ENCODE measurements around the gene RPS6KB2.
A peak's percentile ranks its signal among the peaks of the same experiment; 100 is the strongest.
"Not testable (repeated sequence)": the region's sequence is repeated elsewhere in the genome, so short reads cannot be mapped to it uniquely, and the experiment has no call there.

The RPS6KB2 gene

DNA sequence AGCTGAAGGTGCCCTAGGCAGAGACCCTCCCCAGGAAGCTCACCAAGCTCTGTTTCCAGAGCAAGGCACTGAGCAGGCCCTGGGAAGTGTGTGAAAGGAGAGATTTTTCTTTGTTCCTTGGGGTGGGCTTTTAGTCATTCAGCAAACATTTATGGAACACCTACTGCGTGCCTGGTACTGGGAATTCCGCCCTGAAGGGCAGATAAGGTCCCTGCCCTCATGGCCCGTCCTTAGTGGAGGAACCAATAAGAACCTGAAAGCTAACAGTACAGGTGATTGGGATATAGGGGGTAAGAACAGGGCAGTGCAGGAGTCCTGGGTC lies 36.9 kb downstream of the RPS6KB2 start:
- DNase-seq, result no peak

DNA sequence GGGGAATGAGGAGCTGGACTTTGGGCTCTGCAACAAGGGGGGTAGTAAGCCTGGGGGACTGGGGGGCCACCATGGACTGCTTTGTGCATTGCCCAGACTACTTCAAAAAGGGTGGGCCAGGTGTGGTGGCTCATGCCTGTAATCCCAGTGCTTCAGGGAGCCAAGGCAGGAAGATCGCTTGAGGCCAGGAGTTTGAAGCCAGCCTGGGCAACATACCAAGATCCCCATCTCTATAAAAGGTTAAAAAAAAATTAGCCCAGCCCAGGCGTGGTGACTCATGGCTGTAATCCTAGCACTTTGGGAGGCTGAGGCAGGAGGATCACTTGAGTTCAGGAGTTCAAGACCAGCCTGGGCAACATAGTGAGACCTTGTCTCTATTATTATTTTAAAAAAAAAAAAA lies 37.2 kb downstream of the RPS6KB2 start:
- not testable (repeated sequence) for DNase-seq

DNA sequence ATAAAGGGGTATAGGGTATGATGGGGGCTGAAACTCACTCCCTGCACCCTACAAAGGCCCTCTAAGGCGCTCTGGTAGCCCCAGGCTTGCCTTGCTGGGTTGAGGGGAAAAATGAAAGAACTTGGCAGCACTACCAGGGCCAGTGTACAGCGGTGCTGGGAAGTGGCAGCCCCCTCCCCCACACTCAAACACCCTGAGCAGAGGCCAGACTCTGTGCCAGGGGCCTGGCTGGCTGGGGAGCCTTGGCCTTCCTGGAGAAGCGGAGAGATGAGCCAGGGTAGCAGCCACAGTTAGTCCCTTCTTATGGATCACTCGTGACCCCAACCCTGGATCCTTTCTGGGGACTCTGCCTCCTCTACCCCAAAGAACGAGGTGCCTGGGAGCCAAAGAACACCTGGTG lies 38.1 kb downstream of the RPS6KB2 start:
- DNase-seq, result peak in 6 of 58 donors; percentile 16 to 56 (median 32)

DNA sequence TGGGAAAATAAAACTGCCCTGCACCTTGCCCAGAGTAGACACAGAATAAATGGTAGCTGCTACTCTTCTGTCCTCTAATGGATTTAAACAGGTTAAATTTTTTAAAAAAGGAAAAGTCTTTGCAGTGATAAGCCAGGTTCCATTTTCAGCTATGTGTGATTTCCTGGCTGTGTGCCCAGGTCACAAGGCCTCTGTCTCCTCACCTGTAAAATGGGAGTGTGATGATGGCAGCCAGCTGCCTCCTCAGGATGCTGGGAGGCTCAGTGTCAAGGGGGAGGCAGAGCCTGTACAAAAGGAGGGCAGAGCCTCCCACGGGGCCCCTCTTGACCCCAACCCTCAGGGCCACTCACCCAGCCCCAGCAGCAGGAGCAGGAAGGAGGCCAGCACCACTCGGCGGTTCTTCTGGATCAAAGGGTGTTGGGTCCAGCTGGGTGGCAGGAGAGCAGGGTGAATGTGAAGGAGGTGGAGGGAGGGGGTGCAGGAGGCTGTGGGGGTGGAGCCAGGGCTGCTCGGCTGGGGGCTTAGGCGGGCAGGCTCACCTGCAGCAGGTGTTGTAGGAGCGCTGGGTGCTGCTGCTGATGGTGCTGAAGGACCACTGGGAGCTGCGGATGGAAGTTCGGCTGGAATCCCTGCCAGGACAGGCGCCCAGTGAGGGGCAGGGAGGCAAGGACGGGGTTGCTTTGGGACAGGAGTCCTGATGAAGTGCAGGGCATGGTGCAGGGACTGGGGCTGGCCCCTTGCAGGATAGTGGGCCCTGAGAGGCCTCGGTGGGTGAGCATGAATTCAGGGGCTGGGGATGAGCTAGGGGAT lies 38.9 kb downstream of the RPS6KB2 start:
- DNase-seq, result no peak

DNA sequence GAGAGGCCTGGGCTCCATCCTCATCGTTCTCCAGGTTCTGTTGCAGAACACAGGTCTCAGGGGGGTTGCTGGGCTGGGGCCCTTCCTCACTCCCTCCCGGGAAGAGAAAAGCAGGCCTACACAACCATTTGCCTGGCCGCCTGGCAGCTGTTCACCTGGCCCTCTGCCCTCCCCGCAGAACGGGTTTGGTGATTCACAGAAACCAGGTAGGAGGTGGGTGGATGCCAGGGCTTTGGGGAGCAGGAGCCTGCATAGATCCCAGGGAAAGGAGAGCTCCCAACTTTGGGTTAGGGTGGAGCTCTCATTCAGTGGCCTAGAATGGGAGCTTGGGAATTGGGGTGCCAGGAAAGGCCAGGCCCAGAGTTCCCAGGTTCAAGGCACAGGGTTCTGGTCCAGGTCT lies 39.8 kb downstream of the RPS6KB2 start:
- DNase-seq, result peak in 12 of 58 donors; percentile 13 to 49 (median 24)

DNA sequence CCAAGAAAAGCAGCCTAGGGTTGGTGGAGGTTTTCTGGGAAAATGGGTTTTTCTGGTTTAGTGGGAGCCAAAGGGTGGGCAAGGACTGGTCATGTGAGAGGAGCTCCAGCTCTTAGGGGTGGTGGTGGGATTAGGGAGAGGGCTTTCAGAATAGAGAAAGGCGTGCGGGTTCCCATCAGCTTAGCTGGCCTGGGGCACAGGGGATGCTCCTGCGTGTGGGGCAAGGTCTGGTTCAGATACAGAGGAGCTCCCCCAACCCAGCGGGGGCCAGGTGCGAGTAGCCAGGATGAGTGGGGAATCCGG lies 40.1 kb downstream of the RPS6KB2 start:
- peak in 1 of 58 donors; percentile 51 for DNase-seq

DNA sequence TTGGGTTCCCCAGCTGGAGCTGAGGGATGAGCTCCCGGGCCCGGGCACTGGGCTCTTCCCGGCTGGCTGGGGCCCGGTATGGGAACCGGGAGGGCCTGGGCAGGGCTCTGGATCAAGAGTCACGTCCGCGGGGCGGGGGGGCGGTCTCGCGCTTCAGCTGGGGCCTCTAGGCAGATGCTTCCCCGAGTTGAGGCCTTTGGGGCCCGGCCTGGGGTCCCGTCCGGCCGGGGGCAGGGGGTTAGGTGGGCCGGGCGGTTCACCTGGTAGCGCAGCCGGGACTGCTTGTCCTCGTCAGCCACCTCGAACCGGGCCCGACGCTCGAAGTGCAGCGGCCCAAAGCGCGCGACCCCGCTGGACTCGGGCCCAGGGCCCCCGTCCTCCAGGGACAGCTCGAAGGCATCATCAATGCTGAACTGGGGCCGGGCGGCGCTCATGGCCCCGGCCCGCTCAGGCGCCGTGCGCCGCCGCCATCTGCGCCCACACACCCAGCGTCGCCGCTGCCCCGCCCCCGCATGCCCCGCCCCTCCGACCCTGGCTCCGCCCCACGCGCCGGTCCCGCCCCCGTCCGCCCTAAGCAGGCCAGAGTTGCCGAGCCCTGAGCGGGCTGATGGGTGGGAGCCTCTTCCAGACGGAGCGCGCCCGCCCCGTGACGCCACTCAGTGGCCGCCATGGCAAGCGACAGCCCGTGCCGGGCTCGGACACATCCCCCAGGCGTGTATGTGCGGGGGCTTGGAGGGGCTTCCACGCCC lies 40.6 kb downstream of the RPS6KB2 start, which contains the start of gene TMEM134:
TMEM134 (minus strand) TSS at position 493 of the 749 bp plus-strand sequence; CDS start at position 434, 59 bp downstream.
- DNase-seq, result peak; percentile 35 to 97 (median 90)

DNA sequence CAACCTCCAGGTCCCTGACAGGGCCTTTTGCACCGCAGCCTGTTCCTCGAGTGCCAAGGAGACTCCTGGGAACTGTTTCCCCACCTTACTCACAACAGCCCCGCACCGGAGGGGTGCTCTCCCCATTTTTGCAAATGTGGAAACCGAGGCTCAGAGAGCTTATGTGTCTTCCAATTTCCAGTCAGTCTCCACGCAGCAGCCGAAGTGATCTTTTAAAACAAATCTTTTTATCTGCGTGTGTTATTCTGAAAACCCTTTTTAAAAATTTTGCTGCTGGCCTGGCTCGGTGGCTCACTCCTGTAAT lies 41.2 kb downstream of the RPS6KB2 start:
- no peak for DNase-seq

DNA sequence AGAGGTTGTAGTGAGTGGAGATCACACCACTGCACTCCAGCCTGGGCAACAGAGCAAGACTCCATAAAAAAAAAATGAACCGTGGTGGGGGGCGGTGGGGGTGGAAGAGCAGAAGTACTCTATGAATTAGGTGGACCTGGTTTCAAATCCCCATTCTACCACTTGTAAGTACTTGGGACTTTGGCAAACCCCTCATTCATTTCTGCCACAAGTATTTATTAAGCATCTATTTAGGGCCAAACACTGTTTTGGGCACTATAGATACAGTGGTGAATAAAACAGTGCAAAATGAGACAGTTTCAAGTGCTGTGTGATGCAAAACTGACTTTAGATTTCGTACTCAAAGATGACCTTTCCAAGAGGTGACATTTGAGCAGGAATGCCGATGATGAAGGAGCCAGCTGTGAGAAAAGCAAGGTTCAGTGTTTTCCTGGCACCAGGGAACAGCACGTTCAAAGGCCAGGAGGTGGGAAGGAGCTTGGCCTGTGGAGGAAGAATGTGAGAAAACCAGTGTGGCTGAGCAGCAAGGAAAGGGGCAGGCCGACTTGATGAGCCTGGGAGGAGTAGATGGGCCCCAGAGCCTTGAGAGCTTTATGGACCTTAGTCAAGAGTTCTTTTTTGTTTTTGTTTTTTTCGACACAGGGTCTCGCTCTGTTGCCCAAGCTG lies 42.2 kb downstream of the RPS6KB2 start:
- no peak for DNase-seq

DNA sequence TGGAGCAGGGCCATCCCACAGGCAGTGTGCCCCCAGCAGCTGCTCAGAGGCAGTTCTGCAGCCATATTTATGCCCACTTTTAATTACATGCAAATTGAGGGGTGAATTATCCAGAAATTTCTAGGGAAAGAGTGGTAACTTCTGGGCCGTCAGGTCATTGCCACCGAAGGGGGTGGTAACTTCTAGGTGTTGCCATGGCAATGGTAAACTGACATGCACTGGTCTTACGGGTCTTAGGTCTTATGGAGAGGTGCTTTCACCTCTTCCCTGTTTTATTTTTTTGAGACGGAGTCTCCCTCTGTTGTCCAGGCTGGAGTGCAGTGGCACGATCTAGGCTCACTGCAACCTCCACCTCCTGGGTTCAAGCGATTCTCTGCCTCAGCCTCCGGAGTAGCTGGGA lies 44.6 kb downstream of the RPS6KB2 start:
- no peak for DNase-seq

DNA sequence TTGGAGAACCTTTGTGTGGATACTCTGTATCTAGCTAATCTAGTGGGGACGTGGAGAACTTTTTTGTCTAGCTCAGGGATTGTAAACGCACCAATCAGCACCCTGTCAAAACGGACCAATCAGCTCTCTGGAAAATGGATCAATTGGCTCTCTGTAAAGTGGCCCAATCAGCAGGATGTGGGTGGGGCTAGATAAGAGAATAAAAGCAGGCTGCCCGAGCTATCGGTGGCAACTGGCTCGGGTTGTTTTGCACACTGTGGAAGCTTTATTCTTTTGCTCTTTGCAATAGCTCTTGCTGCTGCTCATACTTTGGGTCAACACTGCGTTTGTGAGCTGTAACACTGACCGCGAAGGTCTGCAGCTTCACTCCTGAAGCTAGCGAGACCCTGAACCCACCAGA lies 48.4 kb downstream of the RPS6KB2 start:
- DNase-seq, result not testable (repeated sequence)

DNA sequence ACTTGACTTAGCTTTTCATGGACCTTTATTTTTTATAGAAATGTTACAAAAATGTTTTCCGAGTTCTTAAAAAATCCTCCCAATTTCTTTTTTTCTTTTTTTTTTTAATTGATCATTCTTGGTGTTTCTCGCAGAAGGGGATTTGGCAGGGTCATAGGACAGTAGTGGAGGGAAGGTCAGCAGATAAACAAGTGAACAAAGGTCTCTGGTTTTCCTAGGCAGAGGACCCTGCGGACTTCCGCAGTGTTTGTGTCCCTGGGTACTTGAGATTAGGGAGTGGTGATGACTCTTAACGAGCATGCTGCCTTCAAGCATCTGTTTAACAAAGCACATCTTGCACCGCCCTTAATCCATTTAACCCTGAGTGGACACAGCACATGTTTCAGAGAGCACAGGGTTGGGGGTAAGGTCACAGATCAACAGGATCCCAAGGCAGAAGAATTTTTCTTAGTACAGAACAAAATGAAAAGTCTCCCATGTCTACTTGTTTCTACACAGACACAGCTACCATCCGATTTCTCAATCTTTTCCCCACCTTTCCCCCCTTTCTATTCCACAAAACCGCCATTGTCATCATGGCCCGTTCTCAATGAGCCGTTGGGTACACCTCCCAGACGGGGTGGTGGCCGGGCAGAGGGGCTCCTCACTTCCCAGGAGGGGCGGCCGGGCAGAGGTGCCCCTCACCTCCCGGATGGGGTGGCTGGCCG lies 49.2 kb downstream of the RPS6KB2 start:
- not testable (repeated sequence) for DNase-seq

DNA sequence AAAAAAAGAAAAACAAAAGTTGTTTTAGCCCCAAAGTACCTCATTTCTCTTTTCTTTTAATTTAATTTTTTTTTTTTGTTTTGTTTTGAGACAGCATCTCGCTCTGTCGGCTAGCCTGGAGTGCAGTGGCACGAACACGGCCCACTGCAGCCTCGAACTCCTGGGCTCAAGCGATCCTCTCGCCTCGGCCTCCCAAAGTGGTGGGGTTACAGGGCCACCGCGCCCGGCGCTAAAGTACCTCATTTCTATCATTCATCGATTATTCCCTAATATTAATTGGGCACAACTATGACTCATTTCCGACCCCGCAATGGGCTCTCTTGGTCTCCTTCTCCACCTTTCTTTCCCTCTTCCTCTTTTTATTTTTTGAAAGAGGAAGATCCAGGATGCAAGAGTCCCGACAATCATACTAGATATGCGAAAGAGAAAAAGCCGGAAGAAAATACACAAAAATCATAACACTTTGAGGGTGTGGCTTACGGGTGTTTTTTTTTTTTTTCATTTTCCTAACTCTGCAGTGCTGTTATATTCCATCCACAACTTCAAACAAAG lies 54.1 kb downstream of the RPS6KB2 start:
- no peak for DNase-seq

DNA sequence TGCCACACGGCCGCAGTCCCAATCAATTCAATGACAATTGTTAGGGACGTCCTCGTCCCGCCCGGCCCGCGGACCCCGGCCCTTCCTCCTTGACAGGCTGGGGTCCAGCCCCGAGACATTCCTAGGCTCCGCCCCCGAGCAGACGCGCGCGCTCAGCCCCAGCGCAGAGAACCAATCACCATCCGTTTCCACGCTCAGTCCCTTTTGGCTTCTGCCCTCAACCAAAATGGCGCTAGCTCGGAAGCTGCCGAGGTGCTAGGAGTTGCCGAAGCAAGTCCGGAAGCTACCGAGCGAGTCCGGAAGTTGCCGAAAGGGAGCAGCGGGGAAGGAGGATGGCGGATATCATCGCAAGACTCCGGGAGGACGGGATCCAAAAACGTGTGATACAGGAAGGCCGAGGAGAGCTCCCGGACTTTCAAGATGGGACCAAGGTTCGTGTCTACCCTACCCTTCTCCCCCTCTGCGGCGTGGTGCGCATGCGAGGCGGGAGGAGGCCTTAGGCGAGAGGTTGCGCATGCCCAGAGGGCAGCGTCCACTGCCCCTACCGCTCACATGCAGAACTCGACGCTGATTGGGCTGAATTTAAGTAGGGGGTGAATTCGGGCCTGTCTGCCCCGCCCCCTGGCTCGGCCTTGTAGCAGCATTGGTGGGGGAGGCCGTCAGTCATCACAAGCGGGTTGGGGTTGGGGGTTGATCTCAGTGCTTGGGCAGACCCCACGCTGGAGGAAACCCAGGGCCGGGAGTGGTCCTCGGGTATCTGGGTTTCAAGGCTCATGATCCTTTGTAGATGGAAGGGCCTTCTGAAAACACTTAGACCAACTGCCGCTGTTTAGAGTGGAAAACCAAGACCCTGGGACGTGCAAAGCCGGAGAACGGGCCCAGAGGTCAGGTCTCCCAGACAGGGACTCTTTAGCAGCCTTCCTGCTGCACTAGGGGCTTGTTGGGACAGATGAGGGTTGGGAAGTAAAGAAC lies 54.8 kb downstream of the RPS6KB2 start, which contains the start of gene AIP:
AIP (plus strand) TSS at position 200 of the 972 bp plus-strand sequence; CDS start at position 333, 133 bp downstream.
- peak; percentile 89 to 100 (median 97) for DNase-seq

DNA sequence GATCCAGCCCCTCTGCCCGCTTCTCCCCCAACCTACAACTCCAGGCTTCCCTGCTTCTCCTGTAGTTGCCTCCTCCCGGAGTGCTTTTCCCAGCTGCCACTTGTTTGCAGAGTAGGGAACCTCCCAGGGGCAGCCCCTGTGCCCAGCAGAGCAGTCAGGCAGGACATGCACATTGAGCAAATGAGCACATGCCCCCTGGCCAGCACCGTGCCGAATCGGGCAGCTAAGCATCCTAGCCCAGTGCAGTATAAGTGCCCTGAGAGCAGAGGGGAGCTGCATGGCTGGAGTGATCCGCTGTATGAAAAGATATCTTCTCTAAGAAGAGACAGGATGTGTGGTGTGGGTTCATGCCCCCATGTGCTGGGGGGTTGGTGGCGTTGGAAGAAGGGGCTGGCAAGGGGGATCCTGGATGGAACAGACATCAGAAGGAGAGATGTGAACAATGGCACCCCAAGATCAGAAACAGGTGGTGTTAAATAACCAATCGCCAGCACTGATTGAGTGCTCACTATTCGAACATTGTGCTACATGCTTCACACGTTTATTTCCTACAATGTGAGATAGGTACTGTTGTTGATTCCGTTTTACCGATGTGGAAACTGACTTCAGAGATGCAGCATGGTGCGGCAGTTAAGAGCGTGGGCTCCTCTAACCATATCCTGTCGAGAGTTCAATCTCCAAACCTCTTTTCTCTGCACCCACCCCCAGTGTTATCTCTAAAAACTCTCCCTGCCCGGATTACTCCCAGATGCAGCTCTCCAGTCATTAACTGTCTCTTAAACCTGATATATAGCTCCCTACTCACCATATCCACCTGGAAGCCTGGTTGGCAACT lies 55.8 kb downstream of the RPS6KB2 start:
- no peak for DNase-seq

DNA sequence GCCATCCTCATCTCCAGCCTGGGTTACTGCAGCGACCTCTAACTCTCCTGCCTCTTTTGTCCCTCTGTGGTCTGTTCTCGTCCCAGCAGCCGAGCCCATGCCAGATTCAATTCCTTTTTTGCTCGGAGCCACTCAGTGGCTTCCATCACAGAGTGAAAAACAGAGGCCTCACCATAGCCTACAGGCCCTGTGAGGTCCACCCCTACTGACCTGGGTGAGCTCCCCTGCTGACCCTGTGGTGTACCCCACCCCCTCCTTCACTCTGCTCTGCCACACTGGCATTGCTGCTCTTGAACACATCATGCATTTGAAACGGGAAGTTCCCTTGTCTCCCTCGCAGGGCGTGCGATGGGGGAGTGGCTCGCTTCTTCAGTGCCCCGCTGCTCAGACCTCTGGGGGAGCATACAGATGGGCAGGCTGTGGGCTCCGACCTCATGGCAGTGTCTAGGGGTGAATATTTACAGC lies 56.6 kb downstream of the RPS6KB2 start:
- DNase-seq, result peak in 2 of 58 donors; percentile 30 to 35
